Measurements from ENCODE around the gene TBL3. TPM values are rescaled to one million over a fixed set of nuclear protein-coding genes. Genes with fewer than 3 reads are reported as not detected.

TBL3 gene
- total RNA-seq, 4 donors from 2014 or later = 32.7 to 48.2 (median 36.7) TPM

DNA sequence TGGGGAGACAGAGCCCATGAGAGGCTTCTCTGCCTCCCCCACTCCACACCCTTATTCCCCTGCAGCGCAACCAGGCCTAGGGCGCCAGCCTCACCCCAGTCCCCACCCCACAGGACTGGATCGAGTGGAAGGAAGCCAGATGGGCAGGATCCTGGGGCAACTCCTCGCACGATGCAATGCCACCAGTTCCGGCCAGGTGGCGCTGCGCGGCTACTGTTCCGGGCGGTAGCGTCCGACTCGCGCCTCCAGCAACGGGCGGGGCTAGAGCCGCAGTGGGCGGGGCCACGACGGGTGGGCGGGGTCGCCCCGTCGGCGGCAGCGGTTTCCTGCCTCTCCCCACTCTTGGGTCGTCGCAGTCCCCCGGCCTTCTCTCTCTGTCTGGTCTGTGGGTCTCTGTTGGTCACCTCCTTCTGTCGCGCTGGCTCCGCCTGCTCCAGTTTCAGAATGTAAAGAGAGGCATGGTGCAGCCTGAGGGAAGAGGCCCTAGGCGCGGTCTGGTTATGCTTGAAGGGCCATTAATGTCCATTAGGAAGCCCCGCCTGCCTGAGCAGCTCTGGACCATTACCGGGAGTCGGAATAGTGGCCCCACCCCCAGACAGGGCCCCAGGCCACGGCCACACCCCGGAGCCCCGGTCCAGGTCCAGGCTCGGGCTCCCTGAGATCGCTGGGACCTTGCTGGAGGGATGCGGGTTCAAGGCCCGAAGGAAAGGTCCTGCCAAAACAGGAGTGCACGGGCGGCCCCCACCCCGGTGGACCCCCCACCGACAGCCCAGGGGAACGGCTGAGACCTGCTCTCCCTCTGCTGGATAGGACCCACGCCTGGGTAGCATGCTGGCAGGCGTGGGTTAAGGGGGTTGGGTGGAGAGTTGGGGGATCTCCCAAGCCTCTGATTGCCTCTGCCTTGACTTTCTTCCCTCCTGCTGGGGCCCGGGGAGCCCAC, 51.5 kb downstream of the TBL3 start:
- H3K27me3 ChIP-seq = peaks cover 3 to 51% (median 11%) of the 10 kb centered on the region in 4 donors
- WGBS, 2 donors = 24 to 42% methylated on average over 1 to 11 of the region's 53 CpGs
- H3K27ac ChIP-seq = peak overlapping the region; percentile 29 to 85 (median 78)
- peak; percentile 39 for DNase-seq
- TF ChIP-seq, protein P1, sequence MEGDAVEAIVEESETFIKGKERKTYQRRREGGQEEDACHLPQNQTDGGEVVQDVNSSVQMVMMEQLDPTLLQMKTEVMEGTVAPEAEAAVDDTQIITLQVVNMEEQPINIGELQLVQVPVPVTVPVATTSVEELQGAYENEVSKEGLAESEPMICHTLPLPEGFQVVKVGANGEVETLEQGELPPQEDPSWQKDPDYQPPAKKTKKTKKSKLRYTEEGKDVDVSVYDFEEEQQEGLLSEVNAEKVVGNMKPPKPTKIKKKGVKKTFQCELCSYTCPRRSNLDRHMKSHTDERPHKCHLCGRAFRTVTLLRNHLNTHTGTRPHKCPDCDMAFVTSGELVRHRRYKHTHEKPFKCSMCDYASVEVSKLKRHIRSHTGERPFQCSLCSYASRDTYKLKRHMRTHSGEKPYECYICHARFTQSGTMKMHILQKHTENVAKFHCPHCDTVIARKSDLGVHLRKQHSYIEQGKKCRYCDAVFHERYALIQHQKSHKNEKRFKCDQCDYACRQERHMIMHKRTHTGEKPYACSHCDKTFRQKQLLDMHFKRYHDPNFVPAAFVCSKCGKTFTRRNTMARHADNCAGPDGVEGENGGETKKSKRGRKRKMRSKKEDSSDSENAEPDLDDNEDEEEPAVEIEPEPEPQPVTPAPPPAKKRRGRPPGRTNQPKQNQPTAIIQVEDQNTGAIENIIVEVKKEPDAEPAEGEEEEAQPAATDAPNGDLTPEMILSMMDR (IDR thresholded peaks at IDR 0.05) = peak; percentile 96 to 100 (median 99)
- TF ChIP-seq POLR2A (IDR thresholded peaks at IDR 0.05) = peak in 1 of 4 donors; percentile 28
- no peaks in the 10 kb centered on the region for H3K36me3 ChIP-seq
- intact Hi-C loops (cut with DNase I) = loop anchor here (5.0 kb wide), 1 partner anchor 119 kb away; no protein-coding TSS in a partner anchor
- peaks cover 37 to 73% (median 48%) of the 10 kb centered on the region in 3 donors for H3K4me1 ChIP-seq
- H3K4me3 ChIP-seq = peak overlapping the region in 3 of 4 donors; percentile 31 to 61 (median 32)
- H3K9me3 ChIP-seq = no peaks in the 10 kb centered on the region

GRCh38 chr16:2024032-2024420, 52.2 kb downstream of the TBL3 start:
- Histone ChIP-seq H3K36me3 (no peaks in the 10 kb centered on the region), H3K9me3 (no peaks in the 10 kb centered on the region), H3K27me3 (peaks cover 3 to 44% (median 11%) of the 10 kb centered on the region in 4 donors), H3K27ac (peak overlapping the region; percentile 29 to 85 (median 78)), H3K4me1 (peaks cover 41 to 80% (median 51%) of the 10 kb centered on the region in 3 donors), H3K4me3 (peak overlapping the region in 2 of 4 donors; percentile 32 to 61)
- WGBS, 2 donors = 88 to 91% methylated on average over 12 of the region's 12 CpGs
- intact Hi-C loops (cut with DNase I) = loop anchor here (5.0 kb wide), 1 partner anchor 118 kb away; no protein-coding TSS in a partner anchor
- DNase-seq = no peak
- TF ChIP-seq, protein P1 (IDR thresholded peaks at IDR 0.05) = no peak
- TF ChIP-seq POLR2A (IDR thresholded peaks at IDR 0.05) = no peak

DNA sequence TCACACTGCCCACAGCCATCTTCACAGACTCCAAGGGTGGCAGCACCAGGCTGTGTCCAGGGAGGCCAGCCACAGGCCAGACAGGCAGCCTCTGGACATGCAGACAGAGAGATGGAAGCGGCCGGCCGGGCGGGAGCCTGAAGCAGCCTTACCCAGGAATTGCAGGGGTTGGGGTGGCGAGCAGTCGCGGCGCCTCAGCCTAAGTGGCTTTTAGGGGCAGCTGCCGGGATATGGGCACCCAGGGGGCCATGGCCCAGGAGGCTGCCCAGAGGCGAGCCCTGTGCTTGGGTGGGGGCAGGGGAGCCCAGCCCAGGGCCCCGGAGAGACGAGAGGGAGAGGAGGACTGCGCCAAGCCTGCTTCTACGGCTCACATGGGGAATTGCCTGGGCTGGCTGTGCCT, 53.4 kb downstream of the TBL3 start:
- Histone ChIP-seq H3K36me3 (peaks cover 0 to 6% (median 0%) of the 10 kb centered on the region in 3 donors), H3K27me3 (peaks cover 0 to 32% (median 6%) of the 10 kb centered on the region in 4 donors), H3K4me1 (peaks cover 40 to 81% (median 42%) of the 10 kb centered on the region in 3 donors), H3K9me3 (no peaks in the 10 kb centered on the region), H3K4me3 (no peak overlapping the region), H3K27ac (no peak overlapping the region)
- intact Hi-C loops (cut with DNase I) = no loop called here
- WGBS, 2 donors = 82 to 100% methylated on average over 2 to 12 of the region's 14 CpGs
- no peak for DNase-seq
- no peak for TF ChIP-seq POLR2A (IDR thresholded peaks at IDR 0.05)
- TF ChIP-seq, protein P1 (IDR thresholded peaks at IDR 0.05) = no peak

DNA sequence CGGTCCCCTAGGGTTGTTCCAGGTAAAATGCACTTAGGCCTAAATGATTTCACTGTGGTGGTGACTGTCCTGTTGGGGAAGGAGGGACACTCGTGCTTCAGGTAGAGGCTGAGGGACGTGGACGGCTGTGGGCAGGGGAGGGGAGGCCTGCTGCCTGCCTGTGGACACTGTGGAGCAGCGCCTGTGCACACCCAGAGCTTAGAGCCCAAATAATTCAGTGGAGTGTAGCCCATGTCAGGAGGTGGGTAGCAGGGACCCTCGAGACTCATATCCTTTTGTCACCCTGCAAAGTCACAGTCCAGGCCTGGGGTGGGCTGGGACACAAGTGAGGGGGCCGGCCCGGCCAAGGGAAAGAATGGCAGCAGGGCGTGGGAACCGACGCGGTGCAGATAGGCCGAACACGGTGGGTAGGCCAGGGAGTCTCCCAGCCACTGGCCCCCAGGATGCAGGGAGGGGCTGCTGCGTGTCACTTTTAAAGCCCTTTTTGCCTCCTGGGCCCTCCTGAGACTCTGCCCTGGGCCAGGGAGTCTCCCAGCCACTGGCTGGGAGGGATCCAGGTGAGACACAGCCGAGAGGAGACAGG, 54.1 kb downstream of the TBL3 start:
- Histone ChIP-seq H3K9me3 (no peaks in the 10 kb centered on the region), H3K27me3 (peaks cover 0 to 25% (median 0%) of the 10 kb centered on the region in 4 donors), H3K4me3 (peak overlapping the region; percentile 51 to 90 (median 63)), H3K27ac (peak overlapping the region; percentile 42 to 86 (median 80)), H3K4me1 (peaks cover 37 to 81% (median 39%) of the 10 kb centered on the region in 3 donors), H3K36me3 (peaks cover 0 to 6% (median 0%) of the 10 kb centered on the region in 3 donors)
- TF ChIP-seq, protein P1 (IDR thresholded peaks at IDR 0.05) = no peak
- TF ChIP-seq POLR2A (IDR thresholded peaks at IDR 0.05) = no peak
- 85 to 86% methylated on average over 6 to 10 of the region's 16 CpGs for WGBS, 2 donors
- DNase-seq = no peak
- intact Hi-C loops (cut with DNase I) = no loop called here
